Dendritic cell treated with granulocyte-macrophage colony-stimulating factor and Interleukin-4, amounts not matched to agents 40 ng/mL and 50 ng/mL, for 4 days (primary cell): ENCODE measurements around the gene DEAF1.

Experiments
- H3K27ac Mint-ChIP-seq: one replicate; pipeline ENCODE4 v1.8.0; 2022; ENCODE audit warnings: mild to moderate bottlenecking, mixed read lengths
- H3K27me3 Mint-ChIP-seq: one replicate; pipeline ENCODE4 v1.8.0; 2022; ENCODE audit warnings: mild to moderate bottlenecking, mixed read lengths
- H3K36me3 Mint-ChIP-seq: one replicate; pipeline ENCODE4 v1.8.0; 2022; ENCODE audit warnings: low read depth, mixed read lengths
- H3K4me1 Mint-ChIP-seq: one replicate; pipeline ENCODE4 v1.8.0; 2022; ENCODE audit warnings: low read depth, mixed read lengths
- H3K4me3 Mint-ChIP-seq: one replicate; pipeline ENCODE4 v1.8.0; 2022; ENCODE audit warnings: mild to moderate bottlenecking, moderate library complexity, mixed read lengths
- H3K9me3 Mint-ChIP-seq: one replicate; pipeline ENCODE4 v1.8.0; 2022; ENCODE audit warnings: mixed read lengths
- intact Hi-C: fragments of 100-400 bp; cut with micrococcal nuclease; formaldehyde crosslinking; loops from one replicate; pipeline ENCODE4 v1.15.0; 2022

The DEAF1 gene

DNA sequence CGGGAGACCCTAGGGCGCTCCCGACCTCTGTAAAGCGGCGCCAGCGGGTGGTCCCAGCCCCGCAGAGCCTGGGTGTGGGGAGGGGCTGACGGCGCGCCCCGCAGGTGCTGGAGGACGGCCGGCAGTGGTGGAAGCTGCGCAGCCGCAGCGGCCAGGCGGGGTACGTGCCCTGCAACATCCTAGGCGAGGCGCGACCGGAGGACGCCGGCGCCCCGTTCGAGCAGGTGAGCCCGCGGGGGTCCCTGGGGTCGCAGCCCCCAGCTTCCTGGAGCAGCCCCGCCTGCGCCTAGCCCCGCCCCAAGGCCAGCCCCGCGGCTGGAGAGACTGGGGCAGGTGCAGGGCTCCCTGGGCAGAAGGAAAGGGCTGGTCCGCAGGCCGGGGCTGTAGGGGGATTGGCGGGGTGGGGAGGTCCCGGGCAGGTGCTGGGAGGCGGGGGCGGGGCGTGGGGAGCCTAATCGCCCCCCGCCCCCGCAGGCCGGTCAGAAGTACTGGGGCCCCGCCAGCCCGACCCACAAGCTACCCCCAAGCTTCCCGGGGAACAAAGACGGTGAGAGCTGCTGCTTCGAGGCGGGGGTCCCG is 30.7 kb upstream of the DEAF1 start:
- Mint-ChIP-seq H3K27ac (no peak overlapping the region), H3K4me3 (no peak overlapping the region), H3K4me1 (peaks cover 43% of the 10 kb centered on the region), H3K36me3 (no peaks in the 10 kb centered on the region), H3K27me3 (peaks cover 80% of the 10 kb centered on the region), H3K9me3 (no peaks in the 10 kb centered on the region)
- intact Hi-C loops: no loop called here

DNA sequence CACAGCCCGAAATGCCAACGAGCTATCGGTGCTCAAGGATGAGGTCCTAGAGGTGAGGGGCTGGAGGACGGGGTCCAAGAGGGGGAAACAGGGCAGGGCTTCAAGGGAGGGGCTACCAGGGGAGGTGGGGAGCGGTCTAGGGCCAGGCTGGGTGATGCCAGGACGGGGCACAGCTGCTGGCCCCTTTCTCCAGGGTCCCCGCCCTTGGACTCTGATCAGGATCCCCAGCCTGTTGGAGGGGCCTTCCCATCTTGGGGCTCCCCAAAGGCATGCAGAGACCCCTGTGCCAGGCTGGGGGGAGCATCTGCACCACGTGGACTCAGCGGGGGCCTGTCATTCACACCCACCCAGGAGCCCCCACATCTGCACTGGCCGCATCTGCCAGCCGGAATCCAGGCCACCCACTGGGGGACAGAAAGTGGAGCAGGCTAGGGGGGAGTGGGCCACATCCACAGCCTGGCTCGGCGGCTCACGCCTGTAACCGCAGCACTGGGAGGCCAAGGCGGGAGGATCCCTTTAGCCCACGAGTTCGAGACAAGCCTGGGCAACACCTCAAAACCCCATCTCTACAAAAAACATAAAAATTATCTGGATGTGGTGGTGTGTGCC is 29.9 kb upstream of the DEAF1 start:
- peaks cover 87% of the 10 kb centered on the region for H3K27me3 Mint-ChIP-seq
- peaks cover 41% of the 10 kb centered on the region for H3K4me1 Mint-ChIP-seq
- no peaks in the 10 kb centered on the region for H3K9me3 Mint-ChIP-seq
- H3K27ac Mint-ChIP-seq: no peak overlapping the region
- intact Hi-C loops: loop anchor here (5.0 kb wide), 1 partner anchor 168 kb away; no protein-coding TSS in a partner anchor
- H3K36me3 Mint-ChIP-seq: no peaks in the 10 kb centered on the region
- no peak overlapping the region for H3K4me3 Mint-ChIP-seq

DNA sequence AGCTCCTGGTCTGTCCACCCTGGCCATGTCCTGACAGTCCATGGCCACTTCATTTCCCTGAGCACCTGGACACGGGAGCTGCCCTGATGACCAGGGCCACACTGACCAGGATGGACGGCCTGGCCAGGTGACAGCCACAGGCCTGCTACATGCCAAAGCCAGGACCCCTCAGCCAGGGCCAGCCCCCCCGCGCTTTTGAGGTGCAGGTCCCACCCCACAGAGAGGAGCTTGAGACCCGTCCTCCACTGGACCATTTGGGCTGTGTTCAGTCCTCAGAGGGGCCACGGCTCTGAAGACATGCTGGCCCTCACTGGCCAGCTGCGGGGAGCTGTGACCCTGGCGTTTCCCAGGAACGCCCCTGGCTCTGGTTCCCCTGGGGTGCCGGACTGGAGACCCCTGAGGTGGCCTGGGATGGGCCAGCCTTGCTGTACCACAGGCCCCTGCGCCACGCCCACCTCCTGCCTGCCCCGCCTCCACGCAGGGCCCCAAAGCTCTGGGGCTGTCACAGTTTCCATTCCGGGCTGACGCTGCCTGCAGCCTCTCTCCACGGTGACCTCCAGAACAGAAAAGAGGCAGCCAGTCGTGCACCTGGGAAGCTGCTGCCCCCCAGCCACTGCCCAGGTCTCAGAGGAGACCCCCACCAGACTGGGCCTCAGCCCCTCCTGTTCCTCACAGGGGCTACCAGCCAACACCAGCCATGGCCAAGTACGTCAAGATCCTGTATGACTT is 29.2 kb upstream of the DEAF1 start:
- peaks cover 34% of the 10 kb centered on the region for H3K4me1 Mint-ChIP-seq
- peaks cover 87% of the 10 kb centered on the region for H3K27me3 Mint-ChIP-seq
- H3K36me3 Mint-ChIP-seq: no peaks in the 10 kb centered on the region
- intact Hi-C loops: loop anchor here (5.0 kb wide), 1 partner anchor 167 kb away; no protein-coding TSS in a partner anchor
- no peak overlapping the region for H3K4me3 Mint-ChIP-seq
- no peaks in the 10 kb centered on the region for H3K9me3 Mint-ChIP-seq
- H3K27ac Mint-ChIP-seq: no peak overlapping the region

DNA sequence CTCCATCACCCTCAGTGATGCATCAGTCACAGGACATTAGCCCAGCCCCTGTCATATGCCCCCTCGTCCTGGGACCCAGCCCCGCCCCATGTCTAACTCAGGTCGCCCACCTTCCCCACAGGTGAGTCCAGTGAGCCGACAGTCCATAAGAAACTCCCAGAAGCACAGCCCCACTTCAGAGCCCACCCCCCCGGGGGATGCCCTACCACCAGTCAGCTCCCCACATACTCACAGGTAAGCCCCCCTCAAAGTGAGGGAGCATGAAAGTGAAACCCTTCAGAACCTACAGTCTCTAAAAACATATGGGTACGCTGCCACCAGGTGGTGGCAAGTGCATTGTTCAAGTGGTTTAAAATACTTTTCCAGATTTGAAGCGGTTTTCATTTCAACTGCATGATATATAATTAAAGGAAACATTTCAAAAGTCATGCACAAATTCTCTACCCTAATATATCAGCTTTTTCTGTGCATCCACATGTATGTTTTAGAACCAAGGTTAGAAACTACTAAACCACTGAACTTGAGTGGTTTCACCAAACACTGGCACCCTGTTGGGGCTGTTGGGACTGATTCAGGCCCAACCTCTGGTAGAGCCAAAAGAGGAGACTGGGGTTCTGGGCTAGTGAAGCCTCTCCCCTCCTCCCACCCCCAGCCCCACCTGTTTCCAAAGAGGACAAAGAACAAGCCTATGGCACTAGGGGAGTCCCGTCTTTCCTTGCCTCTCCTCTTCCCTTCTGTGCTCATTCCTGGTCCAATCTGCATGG is 28.3 kb upstream of the DEAF1 start:
- intact Hi-C loops: loop anchor here (1.0 to 5.0 kb wide), 2 partner anchors 61 to 166 kb away; no protein-coding TSS in a partner anchor
- Mint-ChIP-seq H3K4me1 (peaks cover 28% of the 10 kb centered on the region), H3K36me3 (no peaks in the 10 kb centered on the region), H3K9me3 (no peaks in the 10 kb centered on the region), H3K4me3 (peak overlapping the region; percentile 21), H3K27me3 (peaks cover 88% of the 10 kb centered on the region), H3K27ac (no peak overlapping the region)

DNA sequence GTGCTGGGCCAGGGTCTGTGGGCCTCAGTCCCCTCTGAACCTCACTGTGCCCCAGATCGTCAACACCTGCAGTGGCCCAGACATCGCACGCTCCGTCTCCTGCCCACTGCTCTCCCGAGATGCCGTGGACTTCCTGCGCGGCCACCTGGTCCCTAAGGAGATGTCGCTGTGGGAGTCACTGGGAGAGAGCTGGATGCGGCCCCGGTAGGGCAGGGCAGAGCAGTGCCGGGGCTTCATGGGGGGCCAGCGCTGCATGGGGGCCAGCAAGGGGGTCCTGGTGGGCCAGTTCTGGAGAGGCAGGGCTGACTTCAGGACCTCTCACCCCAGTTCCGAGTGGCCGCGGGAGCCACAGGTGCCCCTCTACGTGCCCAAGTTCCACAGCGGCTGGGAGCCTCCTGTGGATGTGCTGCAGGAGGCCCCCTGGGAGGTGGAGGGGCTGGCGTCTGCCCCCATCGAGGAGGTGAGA is 27.4 kb upstream of the DEAF1 start:
- Mint-ChIP-seq H3K36me3 (no peaks in the 10 kb centered on the region), H3K27me3 (peaks cover 90% of the 10 kb centered on the region), H3K4me1 (peaks cover 28% of the 10 kb centered on the region), H3K4me3 (no peak overlapping the region), H3K9me3 (no peaks in the 10 kb centered on the region), H3K27ac (no peak overlapping the region)
- intact Hi-C loops: loop anchor here (5.0 kb wide), 1 partner anchor 165 kb away; no protein-coding TSS in a partner anchor

DNA sequence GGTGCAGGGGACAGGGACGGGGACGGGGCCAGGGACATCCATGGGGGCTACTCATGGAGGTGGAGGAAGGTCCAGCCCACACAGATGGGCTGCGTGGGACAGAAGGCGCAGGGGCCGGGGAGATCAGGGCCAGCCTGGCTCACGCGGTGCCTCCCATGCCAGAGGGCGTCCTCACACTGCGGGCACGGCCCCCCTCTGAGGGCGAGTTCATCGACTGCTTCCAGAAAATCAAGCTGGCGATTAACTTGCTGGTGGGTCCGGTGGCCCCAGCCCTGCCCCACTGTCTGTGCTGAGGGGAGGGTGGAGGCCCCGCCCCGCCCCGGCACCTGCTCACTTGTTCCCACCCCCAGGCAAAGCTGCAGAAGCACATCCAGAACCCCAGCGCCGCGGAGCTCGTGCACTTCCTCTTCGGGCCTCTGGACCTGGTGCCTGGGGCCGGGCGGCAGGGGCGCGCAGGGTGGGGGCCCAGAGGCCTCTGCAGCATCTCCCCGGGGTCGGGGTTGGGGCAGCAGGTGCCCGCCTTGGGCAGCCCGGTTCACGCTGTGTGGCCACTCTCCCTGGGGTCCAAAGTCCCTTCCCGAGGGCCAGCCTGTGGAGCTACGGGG is 26.8 kb upstream of the DEAF1 start:
- Mint-ChIP-seq H3K4me1 (peaks cover 28% of the 10 kb centered on the region), H3K27me3 (peaks cover 90% of the 10 kb centered on the region), H3K4me3 (peak overlapping the region; percentile 43), H3K27ac (peak overlapping the region; percentile 27), H3K9me3 (no peaks in the 10 kb centered on the region), H3K36me3 (no peaks in the 10 kb centered on the region)
- intact Hi-C loops: loop anchor here (5.0 kb wide), 1 partner anchor 165 kb away; no protein-coding TSS in a partner anchor

DNA sequence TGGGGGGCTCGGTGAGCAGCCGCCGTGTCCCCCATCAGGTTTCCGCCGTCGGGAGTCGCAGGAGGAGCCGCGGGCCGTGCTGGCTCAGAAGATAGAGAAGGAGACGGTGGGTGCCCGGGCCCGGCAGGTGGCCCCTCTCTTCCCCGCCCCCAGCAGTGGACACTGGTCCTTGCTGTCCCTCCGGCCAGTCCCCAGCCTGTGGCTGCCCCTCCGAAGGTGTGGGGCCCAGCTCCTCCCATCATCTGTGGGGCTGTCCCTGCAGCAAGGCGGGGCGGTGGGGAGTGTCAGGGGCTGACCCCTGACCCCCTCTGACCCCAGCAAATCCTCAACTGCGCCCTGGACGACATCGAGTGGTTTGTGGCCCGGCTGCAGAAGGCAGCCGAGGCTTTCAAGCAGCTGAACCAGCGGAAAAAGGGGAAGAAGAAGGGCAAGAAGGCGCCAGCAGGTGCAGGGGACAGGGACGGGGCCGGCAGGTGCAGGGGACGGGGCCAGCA is 26.3 kb upstream of the DEAF1 start:
- peak overlapping the region; percentile 43 for H3K4me3 Mint-ChIP-seq
- H3K36me3 Mint-ChIP-seq: no peaks in the 10 kb centered on the region
- intact Hi-C loops: loop anchor here (5.0 kb wide), 1 partner anchor 164 kb away; no protein-coding TSS in a partner anchor
- H3K4me1 Mint-ChIP-seq: peaks cover 23% of the 10 kb centered on the region
- no peaks in the 10 kb centered on the region for H3K9me3 Mint-ChIP-seq
- peaks cover 90% of the 10 kb centered on the region for H3K27me3 Mint-ChIP-seq
- peak overlapping the region; percentile 27 for H3K27ac Mint-ChIP-seq

DNA sequence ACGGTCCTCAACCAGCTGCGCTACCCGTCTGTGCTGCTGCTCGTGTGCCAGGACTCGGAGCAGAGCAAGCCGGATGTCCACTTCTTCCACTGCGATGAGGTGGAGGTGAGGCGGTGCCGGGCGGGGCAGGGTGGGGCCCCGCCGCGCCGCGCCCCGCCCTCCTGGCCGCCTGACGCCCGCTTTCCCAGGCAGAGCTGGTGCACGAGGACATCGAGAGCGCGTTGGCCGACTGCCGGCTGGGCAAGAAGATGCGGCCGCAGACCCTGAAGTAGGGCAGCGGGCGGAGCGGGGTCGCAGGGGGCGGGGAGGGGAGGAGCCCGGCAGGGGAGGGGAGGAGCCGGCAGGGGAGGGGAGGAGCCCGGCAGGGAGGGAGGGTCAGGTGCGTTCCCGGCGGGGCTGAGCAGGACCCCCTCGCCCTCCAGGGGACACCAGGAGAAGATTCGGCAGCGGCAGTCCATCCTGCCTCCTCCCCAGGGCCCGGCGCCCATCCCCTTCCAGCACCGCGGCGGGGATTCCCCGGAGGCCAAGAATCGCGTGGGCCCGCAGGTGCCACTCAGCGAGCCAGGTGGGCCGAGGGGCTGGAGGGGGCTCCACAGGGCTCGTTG is 25.7 kb upstream of the DEAF1 start:
- no peaks in the 10 kb centered on the region for H3K36me3 Mint-ChIP-seq
- no peaks in the 10 kb centered on the region for H3K9me3 Mint-ChIP-seq
- peaks cover 89% of the 10 kb centered on the region for H3K27me3 Mint-ChIP-seq
- peak overlapping the region; percentile 53 for H3K4me3 Mint-ChIP-seq
- intact Hi-C loops: loop anchor here (5.0 kb wide), 1 partner anchor 163 kb away; no protein-coding TSS in a partner anchor
- H3K27ac Mint-ChIP-seq: peak overlapping the region; percentile 27
- H3K4me1 Mint-ChIP-seq: peaks cover 23% of the 10 kb centered on the region

DNA sequence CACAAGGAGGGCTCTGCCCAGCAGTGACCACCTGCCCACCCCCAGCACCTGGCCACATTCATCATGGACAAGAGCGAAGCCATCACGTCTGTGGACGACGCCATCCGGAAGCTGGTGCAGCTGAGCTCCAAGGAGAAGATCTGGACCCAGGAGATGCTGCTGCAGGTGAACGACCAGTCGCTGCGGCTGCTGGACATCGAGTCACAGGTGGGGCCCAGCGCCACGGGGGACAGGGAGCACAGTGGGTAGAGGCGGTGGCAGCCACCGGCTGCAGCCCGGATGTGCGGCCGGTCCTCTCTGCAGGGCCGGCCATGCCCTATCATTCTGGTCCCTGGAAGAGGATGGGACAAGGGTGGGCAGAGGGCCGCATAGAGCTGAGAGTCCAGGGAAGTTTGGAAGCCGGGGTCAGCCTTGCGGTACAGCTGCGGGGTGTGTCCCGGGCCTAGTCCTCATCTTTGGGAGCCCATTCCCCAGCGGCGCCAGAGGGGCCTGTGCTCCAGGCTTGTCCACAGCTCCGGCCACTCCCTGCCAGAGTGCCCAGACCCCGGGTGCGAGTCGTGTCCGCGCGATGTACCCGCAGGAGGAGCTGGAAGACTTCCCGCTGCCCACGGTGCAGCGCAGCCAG is 25.1 kb upstream of the DEAF1 start:
- Mint-ChIP-seq H3K36me3 (no peaks in the 10 kb centered on the region), H3K27me3 (peaks cover 85% of the 10 kb centered on the region), H3K4me3 (peak overlapping the region; percentile 53), H3K9me3 (no peaks in the 10 kb centered on the region), H3K4me1 (peaks cover 19% of the 10 kb centered on the region), H3K27ac (no peak overlapping the region)
- intact Hi-C loops: loop anchor here (5.0 kb wide), 1 partner anchor 163 kb away; no protein-coding TSS in a partner anchor

DNA sequence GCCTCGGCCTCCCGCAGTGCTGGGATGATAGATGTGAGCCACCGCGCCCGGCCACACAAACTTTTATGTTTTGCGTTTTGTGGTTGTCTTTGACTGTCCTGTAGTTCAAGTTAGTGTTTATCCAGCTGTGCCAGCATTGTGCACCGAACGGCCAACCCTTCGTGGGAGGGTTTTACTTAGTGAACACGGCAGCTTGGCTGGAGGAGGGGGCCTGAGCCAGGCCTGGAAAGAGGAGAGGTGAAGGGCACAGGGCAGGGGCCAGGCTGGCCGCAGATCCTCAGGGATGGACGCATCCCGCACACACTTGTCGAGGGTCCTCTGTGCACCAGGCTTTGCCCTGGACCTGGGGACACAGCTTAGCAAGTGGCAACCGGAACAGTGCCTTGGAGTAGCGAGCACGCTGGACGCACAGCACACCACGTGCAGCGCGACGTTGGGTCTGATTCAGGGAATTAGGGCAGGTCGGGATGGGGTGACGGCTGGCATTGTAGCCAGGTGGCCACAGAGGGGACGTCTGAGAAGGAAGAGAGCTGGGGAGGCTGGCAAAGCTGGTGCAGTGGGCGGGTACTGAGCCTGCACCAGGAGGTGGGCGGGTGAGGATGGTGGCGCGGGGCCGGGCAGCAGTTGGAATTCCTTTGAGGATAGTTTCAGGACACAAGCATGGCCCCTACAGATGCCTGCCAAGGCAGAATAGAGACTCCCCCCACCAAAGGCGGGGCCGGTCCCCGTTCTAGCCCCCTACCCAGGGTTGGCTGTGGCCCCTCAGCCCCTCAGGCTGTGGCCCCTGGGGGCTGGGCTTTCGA is 24.4 kb upstream of the DEAF1 start:
- Mint-ChIP-seq H3K4me1 (peaks cover 18% of the 10 kb centered on the region), H3K9me3 (no peaks in the 10 kb centered on the region), H3K27ac (no peak overlapping the region), H3K27me3 (peaks cover 84% of the 10 kb centered on the region), H3K36me3 (no peaks in the 10 kb centered on the region), H3K4me3 (no peak overlapping the region)
- intact Hi-C loops: loop anchor here (5.0 kb wide), 1 partner anchor 162 kb away; no protein-coding TSS in a partner anchor

DNA sequence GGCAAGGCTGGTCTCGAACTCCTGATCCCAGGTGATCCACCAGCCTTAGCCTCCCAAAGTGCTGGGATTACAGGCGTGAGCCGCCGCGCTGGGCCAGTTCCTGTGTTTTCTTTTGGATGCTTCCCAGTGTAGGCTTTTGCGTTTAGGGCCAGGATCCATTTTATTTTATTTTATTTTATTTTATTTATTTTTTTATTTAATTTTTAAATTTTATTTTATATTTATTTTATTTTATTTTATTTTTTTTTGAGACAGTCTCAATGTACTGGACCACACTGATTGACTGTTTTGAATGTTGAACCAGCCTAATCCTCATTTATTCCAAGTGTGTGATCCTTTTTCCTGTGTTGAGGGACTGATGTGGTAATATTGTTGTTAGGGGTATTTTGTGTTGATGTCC is 19.4 kb upstream of the DEAF1 start:
- no peak overlapping the region for H3K27ac Mint-ChIP-seq
- no peaks in the 10 kb centered on the region for H3K9me3 Mint-ChIP-seq
- intact Hi-C loops: no loop called here
- H3K27me3 Mint-ChIP-seq: peaks cover 82% of the 10 kb centered on the region
- peaks cover 15% of the 10 kb centered on the region for H3K4me1 Mint-ChIP-seq
- no peaks in the 10 kb centered on the region for H3K36me3 Mint-ChIP-seq
- no peak overlapping the region for H3K4me3 Mint-ChIP-seq
